Measurements from ENCODE around the gene FARP1. TPM values are rescaled to one million over a fixed set of nuclear protein-coding genes. Genes with fewer than 3 reads are reported as not detected.

The FARP1 gene
- total RNA-seq, 1 donor from 2014 or later, result 128 TPM

- FAIRE-seq, result no peak
Observed at GRCh38 chr13:98482476-98483444, 339.9 kb downstream of the FARP1 start.

GRCh38 chr13:98483601-98484288 is 340.9 kb downstream of the FARP1 start:
- Histone ChIP-seq H3K79me2 (ENCODE audit: insufficient read depth, low read length) (peaks cover 90% of the 10 kb centered on the region), H3K9ac (ENCODE audit: low read length) (peak overlapping the region; percentile 82), H3K27ac (ENCODE audit: low read depth, low read length) (peak overlapping the region; percentile 95), H3K4me1 (ENCODE audit: insufficient read depth, low read length) (peaks cover 70% of the 10 kb centered on the region), H4K20me1 (ENCODE audit: insufficient read depth, low read length) (peaks cover 31% of the 10 kb centered on the region), H3K4me3 (ENCODE audit: insufficient read depth, low read depth, low read length) (no peak overlapping the region), H2AFZ (ENCODE audit: low read depth, low read length) (no peak overlapping the region), H3K4me2 (ENCODE audit: low read length) (peak overlapping the region; percentile 82), H3K36me3 (ENCODE audit: insufficient read depth, low read length) (no peaks in the 10 kb centered on the region), H3K27me3 (ENCODE audit: insufficient read depth, low read length) (no peaks in the 10 kb centered on the region), H3K9me3 (ENCODE audit: insufficient read depth, low read depth, low read length) (no peaks in the 10 kb centered on the region)
- Mint-ChIP-seq H3K9me3 (ENCODE audit: unreplicated experiment) (no peaks in the 10 kb centered on the region), H3K27me3 (ENCODE audit: low read depth, unreplicated experiment) (no peaks in the 10 kb centered on the region), H3K4me1 (ENCODE audit: low read depth, unreplicated experiment) (peaks cover 63% of the 10 kb centered on the region), H3K27ac (ENCODE audit: unreplicated experiment) (peak overlapping the region; percentile 99), H3K36me3 (ENCODE audit: low read depth, unreplicated experiment) (peaks cover 8% of the 10 kb centered on the region), H3K4me3 (ENCODE audit: unreplicated experiment) (peak overlapping the region; percentile 11)
- no peak for TF ChIP-seq CTCF (IDR thresholded peaks at IDR 0.05; ENCODE audit: insufficient read depth, low read depth, low read length)
- TF ChIP-seq EZH2 (IDR thresholded peaks at IDR 0.05; ENCODE audit: insufficient read depth, low read length), result no peak
- peak; percentile 60 for FAIRE-seq
- DNase-seq (ENCODE audit: low read depth), result no peak

More at GRCh38 chr13:98482476-98483444, 339.9 kb downstream of the FARP1 start:
- Histone ChIP-seq H3K79me2 (ENCODE audit: insufficient read depth, low read length) (peaks cover 90% of the 10 kb centered on the region), H2AFZ (ENCODE audit: low read depth, low read length) (no peak overlapping the region), H3K4me1 (ENCODE audit: insufficient read depth, low read length) (peaks cover 76% of the 10 kb centered on the region), H4K20me1 (ENCODE audit: insufficient read depth, low read length) (peaks cover 27% of the 10 kb centered on the region), H3K4me2 (ENCODE audit: low read length) (peak overlapping the region; percentile 82), H3K36me3 (ENCODE audit: insufficient read depth, low read length) (no peaks in the 10 kb centered on the region), H3K27me3 (ENCODE audit: insufficient read depth, low read length) (no peaks in the 10 kb centered on the region), H3K27ac (ENCODE audit: low read depth, low read length) (peak overlapping the region; percentile 95), H3K9me3 (ENCODE audit: insufficient read depth, low read depth, low read length) (no peaks in the 10 kb centered on the region), H3K9ac (ENCODE audit: low read length) (peak overlapping the region; percentile 82), H3K4me3 (ENCODE audit: insufficient read depth, low read depth, low read length) (no peak overlapping the region)
- Mint-ChIP-seq H3K36me3 (ENCODE audit: low read depth, unreplicated experiment) (peaks cover 10% of the 10 kb centered on the region), H3K27me3 (ENCODE audit: low read depth, unreplicated experiment) (no peaks in the 10 kb centered on the region), H3K4me1 (ENCODE audit: low read depth, unreplicated experiment) (peaks cover 71% of the 10 kb centered on the region), H3K9me3 (ENCODE audit: unreplicated experiment) (no peaks in the 10 kb centered on the region), H3K27ac (ENCODE audit: unreplicated experiment) (peak overlapping the region; percentile 99), H3K4me3 (ENCODE audit: unreplicated experiment) (no peak overlapping the region)
- TF ChIP-seq EZH2 (IDR thresholded peaks at IDR 0.05; ENCODE audit: insufficient read depth, low read length) (no peak), CTCF (IDR thresholded peaks at IDR 0.05; ENCODE audit: insufficient read depth, low read depth, low read length) (no peak)
- DNase-seq (ENCODE audit: low read depth), result peak; percentile 67

Data from astrocyte (in vitro differentiated cells and primary cell).